ENCODE data around the gene WDR46. TPM values are rescaled to one million over a fixed set of nuclear protein-coding genes. Genes with fewer than 3 reads are reported as not detected.
A peak's percentile ranks its signal among the peaks of the same experiment; 100 is the strongest.

The WDR46 gene
- total and polyA plus RNA-seq, 2 of the 13 experiments (the other 11 are each of a cell fraction or from before 2014, with no cell fraction given), result 47.4 to 105 TPM

GRCh38 chr6:33288921-33289783 is at the start of gene WDR46, which contains the start of gene PFDN6 (continued):
- TF ChIP-seq IRX3 (CRISPR knock-in tag; IDR thresholded peaks at IDR 0.05; ENCODE audit: borderline replicate concordance, low read depth), result no peak
- TF ChIP-seq, protein P1, sequence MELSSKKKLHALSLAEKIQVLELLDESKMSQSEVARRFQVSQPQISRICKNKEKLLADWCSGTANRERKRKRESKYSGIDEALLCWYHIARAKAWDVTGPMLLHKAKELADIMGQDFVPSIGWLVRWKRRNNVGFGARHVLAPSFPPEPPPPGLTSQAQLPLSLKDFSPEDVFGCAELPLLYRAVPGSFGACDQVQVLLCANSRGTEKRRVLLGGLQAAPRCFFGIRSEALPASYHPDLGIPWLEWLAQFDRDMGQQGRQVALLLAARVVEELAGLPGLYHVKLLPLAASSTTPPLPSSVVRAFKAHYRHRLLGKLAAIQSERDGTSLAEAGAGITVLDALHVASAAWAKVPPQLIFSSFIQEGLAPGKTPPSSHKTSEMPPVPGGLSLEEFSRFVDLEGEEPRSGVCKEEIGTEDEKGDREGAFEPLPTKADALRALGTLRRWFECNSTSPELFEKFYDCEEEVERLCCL (CRISPR knock-in tag; IDR thresholded peaks at IDR 0.05; ENCODE audit: borderline replicate concordance), result no peak
- peak; percentile 32; the same call in 1 of the 2 replicates for TF ChIP-seq JUND (CRISPR knock-in tag; IDR thresholded peaks at IDR 0.05)
- no peak for TF ChIP-seq ARID2 (CRISPR knock-in tag; IDR thresholded peaks at IDR 0.05; ENCODE audit: borderline replicate concordance)
- TF ChIP-seq JDP2 (CRISPR knock-in tag; IDR thresholded peaks at IDR 0.05; ENCODE audit: borderline replicate concordance), result no peak
- TF ChIP-seq CREB1 (IDR thresholded peaks at IDR 0.05), result 0 out of 2 replicates have a peak, but pooled peaks have one; percentile 36
- peak; percentile 92 for TF ChIP-seq CREB1 (CRISPR knock-in tag; IDR thresholded peaks at IDR 0.05)
- no peak for TF ChIP-seq ZMAT3 (CRISPR knock-in tag; conservative IDR thresholded peaks at IDR 0.05)
- peak; percentile 75 for TF ChIP-seq TBX3 (IDR thresholded peaks at IDR 0.05; ENCODE audit: borderline replicate concordance)
- TF ChIP-seq, protein P2, sequence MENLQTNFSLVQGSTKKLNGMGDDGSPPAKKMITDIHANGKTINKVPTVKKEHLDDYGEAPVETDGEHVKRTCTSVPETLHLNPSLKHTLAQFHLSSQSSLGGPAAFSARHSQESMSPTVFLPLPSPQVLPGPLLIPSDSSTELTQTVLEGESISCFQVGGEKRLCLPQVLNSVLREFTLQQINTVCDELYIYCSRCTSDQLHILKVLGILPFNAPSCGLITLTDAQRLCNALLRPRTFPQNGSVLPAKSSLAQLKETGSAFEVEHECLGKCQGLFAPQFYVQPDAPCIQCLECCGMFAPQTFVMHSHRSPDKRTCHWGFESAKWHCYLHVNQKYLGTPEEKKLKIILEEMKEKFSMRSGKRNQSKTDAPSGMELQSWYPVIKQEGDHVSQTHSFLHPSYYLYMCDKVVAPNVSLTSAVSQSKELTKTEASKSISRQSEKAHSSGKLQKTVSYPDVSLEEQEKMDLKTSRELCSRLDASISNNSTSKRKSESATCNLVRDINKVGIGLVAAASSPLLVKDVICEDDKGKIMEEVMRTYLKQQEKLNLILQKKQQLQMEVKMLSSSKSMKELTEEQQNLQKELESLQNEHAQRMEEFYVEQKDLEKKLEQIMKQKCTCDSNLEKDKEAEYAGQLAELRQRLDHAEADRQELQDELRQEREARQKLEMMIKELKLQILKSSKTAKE (CRISPR knock-in tag; IDR thresholded peaks at IDR 0.05; ENCODE audit: borderline replicate concordance), result no peak
- TF ChIP-seq ZNF598 (CRISPR knock-in tag; IDR thresholded peaks at IDR 0.05; ENCODE audit: borderline replicate concordance), result no peak
- no peak for TF ChIP-seq ZNF749 (CRISPR knock-in tag; IDR thresholded peaks at IDR 0.05; ENCODE audit: borderline replicate concordance)
- TF ChIP-seq HOXA5 (CRISPR knock-in tag; IDR thresholded peaks at IDR 0.05), result no peak
- no peak; the same call in 1 of the 2 replicates for TF ChIP-seq ZNF746 (CRISPR knock-in tag; IDR thresholded peaks at IDR 0.05)
- TF ChIP-seq ISL2 (CRISPR knock-in tag; IDR thresholded peaks at IDR 0.05), result peak; percentile 42; the same call in 1 of the 2 replicates
- TF ChIP-seq NR2C2 (CRISPR knock-in tag; IDR thresholded peaks at IDR 0.05; ENCODE audit: borderline replicate concordance), result peak; percentile 100
- TF ChIP-seq ZNF740 (CRISPR knock-in tag; IDR thresholded peaks at IDR 0.05), result no peak
- peak in 1 of 2 experiments; percentile 74; a peak in 2 of 4 replicates for TF ChIP-seq HMGXB4 (CRISPR knock-in tag; IDR thresholded peaks at IDR 0.05; ENCODE audit: borderline replicate concordance in 1 of 2, low read depth in 1 of 2)
- no peak for TF ChIP-seq ZBTB38 (CRISPR knock-in tag; IDR thresholded peaks at IDR 0.05)
- no peak for TF ChIP-seq ZNF547 (CRISPR knock-in tag; IDR thresholded peaks at IDR 0.05)
- no peak for TF ChIP-seq HNRNPH1 (optimal IDR thresholded peaks at IDR 0.05; ENCODE audit: low read depth, low read length)
- TF ChIP-seq SRSF4 (IDR thresholded peaks at IDR 0.05; ENCODE audit: low read depth, low read length, poor library complexity, severe bottlenecking), result no peak
- TF ChIP-seq ZNF335 (CRISPR knock-in tag; IDR thresholded peaks at IDR 0.05), result peak; percentile 77
- TF ChIP-seq STAG1 (CRISPR knock-in tag; IDR thresholded peaks at IDR 0.05), result no peak
- no peak for TF ChIP-seq PAF1 (CRISPR knock-in tag; IDR thresholded peaks at IDR 0.05)
